Body of pancreas (tissue), 4 donors: ENCODE measurements around the gene DNMT3A. TPM values are rescaled to one million over a fixed set of nuclear protein-coding genes. Genes with fewer than 3 reads are reported as not detected.

Experiments used
- ATAC-seq: fragments of 150-250 bp; one replicate; pipeline ENCODE4 v1.9.1; 2016
- DNase-seq, 4 donors: peaks; one replicate each; pipeline ENCODE4 v3.0.0-alpha.2; 2019
- H3K27ac ChIP-seq, 4 donors: fragments of 200-600 bp; sonication (generic); 1 replicate in 3 of 4; 2 replicates in 1 of 4; pipeline versions ENCODE4 v1.5.1 to v1.6.1; 2016 to 2019; ENCODE audit warnings: mild to moderate bottlenecking in 1 of 4, mixed read lengths in 1 of 4, moderate library complexity in 1 of 4
- H3K27me3 ChIP-seq, 2 donors: fragments of 200-600 bp; sonication (generic); one replicate each; pipeline ENCODE4 v1.6.0; 2016; ENCODE audit warnings: mild to moderate bottlenecking in 1 of 2
- H3K36me3 ChIP-seq, 2 donors: fragments of 200-600 bp; sonication (generic); replicated peaks in 1 of 2; 2 replicates each; pipeline ENCODE4 v1.5.1; 2016; ENCODE audit warnings: low read depth in 2 of 2; ENCODE audit not compliant: insufficient read depth in 1 of 2
- H3K4me1 ChIP-seq: fragments of 200-600 bp; sonication (generic); one replicate; pipeline ENCODE4 v1.6.0; 2016
- H3K4me3 ChIP-seq, 2 donors: fragments of 200-600 bp; sonication (generic); 1 replicate in 1 of 2; 2 replicates in 1 of 2; pipeline ENCODE4 v1.5.1; 2016 to 2019
- H3K9me3 ChIP-seq, 3 donors: fragments of 200-600 bp; sonication (generic); 1 replicate in 2 of 3; 2 replicates in 1 of 3; pipeline ENCODE4 v1.5.1; 2016
- POLR2A ChIP-seq, 3 donors: fragments of 450-650 bp; IDR thresholded peaks; one replicate each; pipeline ENCODE4 v1.6.1; 2016; ENCODE audit warnings: antibody characterized with exemption in 3 of 3, mild to moderate bottlenecking in 2 of 3
- WGBS, 2 donors: methylation state at CpG; one replicate each; pipeline ENCODE4 v1.1.5; 2017; 5-methylcytosine and 5-hydroxymethylcytosine counted together
- intact Hi-C: fragments of 100-400 bp; cut with DNase I; formaldehyde crosslinking; loops from one replicate; pipeline ENCODE4 v1.15.1; 2023
- total RNA-seq, 2 donors: library from RNA; depleted of rRNA; stranded (reverse); fragments of >200 nt; gene quantifications; one replicate each; pipeline ENCODE4 v1.1.0, GENCODE V29; 2016
- TF ChIP-seq, protein P1 (sequence below), 7 experiments: fragments of 450-650 bp in 4 of 7; fragments of 200-600 bp in 3 of 7; sonication (generic) in 3 of 7; IDR thresholded peaks; one replicate each; pipeline ENCODE4 v1.5.1; 2016 to 2019; ENCODE audit warnings: antibody characterized with exemption in 7 of 7

The DNMT3A gene
- total RNA-seq, 2 donors from 2014 or later, result 18.7 to 27.4 TPM

DNA sequence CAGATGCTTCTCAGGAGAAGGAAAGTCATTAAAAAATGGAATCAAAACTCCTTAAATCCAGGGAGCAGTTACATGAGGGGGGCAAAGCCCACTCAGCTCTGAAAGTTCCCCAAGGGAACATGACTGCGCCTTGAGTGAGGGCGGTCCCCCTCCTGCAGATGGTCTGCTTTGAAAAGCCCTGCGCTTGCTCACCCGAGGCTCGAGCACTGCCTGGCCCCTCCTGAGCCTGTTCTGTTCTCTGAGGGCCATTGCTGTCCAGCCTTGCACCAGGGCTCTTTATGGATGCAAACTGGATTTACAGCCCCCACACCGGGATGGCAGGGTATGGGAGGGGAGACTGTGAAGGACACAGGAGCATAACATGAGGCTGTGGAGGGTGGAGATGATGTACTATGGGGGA, 37.8 kb upstream of the DNMT3A start:
- H3K4me3 ChIP-seq, result no peak overlapping the region
- no peak for TF ChIP-seq POLR2A (IDR thresholded peaks at IDR 0.05)
- TF ChIP-seq, protein P1, sequence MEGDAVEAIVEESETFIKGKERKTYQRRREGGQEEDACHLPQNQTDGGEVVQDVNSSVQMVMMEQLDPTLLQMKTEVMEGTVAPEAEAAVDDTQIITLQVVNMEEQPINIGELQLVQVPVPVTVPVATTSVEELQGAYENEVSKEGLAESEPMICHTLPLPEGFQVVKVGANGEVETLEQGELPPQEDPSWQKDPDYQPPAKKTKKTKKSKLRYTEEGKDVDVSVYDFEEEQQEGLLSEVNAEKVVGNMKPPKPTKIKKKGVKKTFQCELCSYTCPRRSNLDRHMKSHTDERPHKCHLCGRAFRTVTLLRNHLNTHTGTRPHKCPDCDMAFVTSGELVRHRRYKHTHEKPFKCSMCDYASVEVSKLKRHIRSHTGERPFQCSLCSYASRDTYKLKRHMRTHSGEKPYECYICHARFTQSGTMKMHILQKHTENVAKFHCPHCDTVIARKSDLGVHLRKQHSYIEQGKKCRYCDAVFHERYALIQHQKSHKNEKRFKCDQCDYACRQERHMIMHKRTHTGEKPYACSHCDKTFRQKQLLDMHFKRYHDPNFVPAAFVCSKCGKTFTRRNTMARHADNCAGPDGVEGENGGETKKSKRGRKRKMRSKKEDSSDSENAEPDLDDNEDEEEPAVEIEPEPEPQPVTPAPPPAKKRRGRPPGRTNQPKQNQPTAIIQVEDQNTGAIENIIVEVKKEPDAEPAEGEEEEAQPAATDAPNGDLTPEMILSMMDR (IDR thresholded peaks at IDR 0.05), result no peak
- H3K36me3 ChIP-seq, result no peaks in the 10 kb centered on the region
- no peak for DNase-seq
- H3K27me3 ChIP-seq, result no peaks in the 10 kb centered on the region
- peaks cover 14% of the 10 kb centered on the region for H3K4me1 ChIP-seq
- WGBS, 2 donors, result 94% methylated on average over 6 of the region's 6 CpGs
- ATAC-seq, result no peak
- intact Hi-C loops, result no loop called here
- no peak overlapping the region for H3K27ac ChIP-seq
- no peaks in the 10 kb centered on the region for H3K9me3 ChIP-seq

DNA sequence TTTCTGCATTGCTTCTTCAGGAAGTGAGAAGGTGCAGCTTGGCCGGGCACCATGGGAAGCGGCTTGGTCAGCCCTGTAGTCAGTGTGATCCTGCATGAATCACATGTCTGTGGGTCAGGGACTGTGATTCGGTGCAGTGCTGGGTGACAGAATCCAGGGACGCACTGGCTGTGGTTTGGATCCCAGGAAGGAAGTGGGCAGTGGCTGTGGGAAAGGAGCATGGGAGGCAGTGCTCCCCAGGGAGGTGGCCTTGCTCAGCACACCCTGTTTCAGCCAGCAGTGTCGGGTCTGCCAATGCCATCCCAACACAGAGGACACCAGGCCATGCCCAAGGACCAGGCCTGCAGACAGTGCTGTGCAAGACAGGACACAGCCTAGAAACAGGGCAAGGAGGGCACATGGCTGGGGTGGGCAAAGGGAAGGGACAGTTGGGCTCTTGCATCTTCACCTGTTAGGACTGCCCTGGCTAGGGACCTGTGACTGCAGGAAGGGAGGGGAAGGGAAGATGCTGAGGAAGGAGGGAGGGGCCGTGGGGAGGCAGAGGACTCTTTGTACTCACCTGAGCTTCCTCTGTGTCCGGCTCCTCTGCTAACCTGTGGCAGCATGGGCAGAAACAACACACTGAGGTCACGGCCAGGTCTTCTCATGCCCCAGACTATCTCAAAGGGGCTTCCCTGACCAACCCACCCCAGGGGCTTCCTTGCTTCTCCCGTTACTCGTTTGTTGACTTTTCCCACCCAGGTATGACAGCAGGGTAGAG, 37.2 kb upstream of the DNMT3A start:
- peaks cover 16% of the 10 kb centered on the region for H3K4me1 ChIP-seq
- intact Hi-C loops, result no loop called here
- DNase-seq (no peak), ATAC-seq (no peak)
- TF ChIP-seq, protein P1 (IDR thresholded peaks at IDR 0.05), result no peak
- TF ChIP-seq POLR2A (IDR thresholded peaks at IDR 0.05), result no peak
- no peaks in the 10 kb centered on the region for H3K9me3 ChIP-seq
- H3K4me3 ChIP-seq, result no peak overlapping the region
- 83 to 91% methylated on average over 9 to 10 of the region's 10 CpGs for WGBS, 2 donors
- H3K36me3 ChIP-seq, result no peaks in the 10 kb centered on the region
- H3K27ac ChIP-seq, result no peak overlapping the region
- no peaks in the 10 kb centered on the region for H3K27me3 ChIP-seq

DNA sequence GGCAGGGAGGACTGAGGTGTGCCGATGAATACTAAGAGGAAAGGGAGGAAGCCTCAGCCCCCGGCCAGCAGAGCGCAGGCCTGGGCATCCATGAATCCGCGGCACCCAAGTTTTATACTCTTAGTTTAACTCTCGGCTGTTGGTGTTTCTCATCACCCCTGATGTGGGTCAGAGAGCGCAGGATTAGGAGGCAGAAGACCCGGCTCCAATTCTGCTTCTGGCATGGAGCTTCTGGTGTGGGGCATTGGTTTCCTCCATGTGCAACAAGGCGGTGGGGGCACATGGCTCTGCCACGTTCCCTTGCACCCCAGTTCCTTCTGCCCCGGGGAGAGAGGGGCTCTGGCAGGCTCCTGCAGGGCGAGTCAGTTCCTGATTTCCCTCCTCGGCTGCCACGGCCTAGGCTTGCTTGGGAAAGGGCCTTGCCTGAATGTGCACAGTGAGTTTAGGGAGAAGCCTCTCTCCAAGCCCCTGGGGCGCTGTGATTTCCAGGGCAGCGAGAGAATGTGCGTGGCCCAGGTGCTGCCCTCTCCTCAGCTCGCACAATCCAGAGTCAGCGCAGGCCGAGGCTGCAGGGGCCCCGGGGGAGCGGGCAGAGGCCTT, 36.2 kb upstream of the DNMT3A start:
- Histone ChIP-seq H3K27me3 (no peaks in the 10 kb centered on the region), H3K9me3 (no peaks in the 10 kb centered on the region), H3K36me3 (no peaks in the 10 kb centered on the region), H3K4me1 (peaks cover 26% of the 10 kb centered on the region), H3K4me3 (no peak overlapping the region), H3K27ac (no peak overlapping the region)
- intact Hi-C loops, result no loop called here
- WGBS, 2 donors, result 93 to 96% methylated on average over 16 to 22 of the region's 22 CpGs
- ATAC-seq, result no peak
- no peak for DNase-seq
- TF ChIP-seq, protein P1 (IDR thresholded peaks at IDR 0.05), result no peak
- no peak for TF ChIP-seq POLR2A (IDR thresholded peaks at IDR 0.05)

DNA sequence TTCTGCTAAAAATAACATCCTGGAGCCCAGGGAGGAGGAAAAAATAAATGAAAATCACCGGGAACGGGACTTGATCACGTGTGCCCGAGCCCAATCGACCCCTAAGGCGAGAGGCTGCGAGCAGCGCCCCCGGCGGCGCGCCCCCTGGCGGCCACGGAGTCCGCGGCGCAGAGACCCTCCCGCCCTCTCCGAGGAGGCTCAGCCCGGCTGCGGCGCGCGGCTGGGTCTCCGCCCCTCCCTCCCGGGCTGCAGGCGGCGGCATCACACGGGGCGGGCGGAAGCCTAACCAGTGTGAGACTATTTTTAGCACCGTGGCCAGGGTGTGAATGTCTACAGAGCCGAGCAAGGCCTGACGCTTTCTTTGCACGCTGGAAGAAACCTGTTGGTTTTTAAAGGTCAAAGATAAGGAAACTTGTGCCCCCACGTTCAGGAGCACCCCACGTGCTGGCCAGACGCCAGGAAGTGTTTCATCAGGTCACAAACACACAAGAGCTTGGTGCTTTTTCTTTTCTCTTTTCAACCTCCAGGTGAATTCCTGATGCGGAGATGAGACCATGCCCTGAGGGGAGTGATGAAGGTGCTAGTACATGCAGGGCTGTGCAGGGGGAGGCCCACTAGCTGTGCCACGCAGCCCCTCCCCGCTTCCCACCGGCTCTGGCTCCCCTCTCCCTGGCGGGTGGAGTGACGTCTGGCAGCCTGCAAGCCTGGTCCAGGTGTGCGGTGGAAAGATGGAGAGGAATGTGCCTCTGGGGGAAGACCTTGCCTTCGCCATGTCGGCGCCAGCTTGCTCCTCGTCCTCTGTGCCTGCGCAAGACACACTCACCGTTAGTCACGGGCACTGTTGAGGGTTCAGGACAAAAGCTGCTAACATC, 35.3 kb upstream of the DNMT3A start:
- H3K27ac ChIP-seq, result peak overlapping the region in 3 of 4 donors; percentile 36 to 63 (median 48)
- 11 to 23% methylated on average over 30 to 52 of the region's 52 CpGs for WGBS, 2 donors
- no peaks in the 10 kb centered on the region for H3K27me3 ChIP-seq
- no peaks in the 10 kb centered on the region for H3K36me3 ChIP-seq
- no peak for TF ChIP-seq POLR2A (IDR thresholded peaks at IDR 0.05)
- TF ChIP-seq, protein P1 (IDR thresholded peaks at IDR 0.05), result peak; percentile 55 to 98 (median 93)
- no peaks in the 10 kb centered on the region for H3K9me3 ChIP-seq
- peak; percentile 86 to 93 (median 91) for DNase-seq
- ATAC-seq, result peak; percentile 88
- peaks cover 28% of the 10 kb centered on the region for H3K4me1 ChIP-seq
- H3K4me3 ChIP-seq, result no peak overlapping the region
- intact Hi-C loops, result no loop called here
